DMS53 (cell line): ENCODE data around the gene SPINK2.
A peak's percentile ranks its signal among the peaks of the same experiment; 100 is the strongest.

Experiments used
- DNase-seq: peaks from one replicate; lab custom pipeline; 2025; lab: John Stamatoyannopoulos, UW

SPINK2 gene, protein sequence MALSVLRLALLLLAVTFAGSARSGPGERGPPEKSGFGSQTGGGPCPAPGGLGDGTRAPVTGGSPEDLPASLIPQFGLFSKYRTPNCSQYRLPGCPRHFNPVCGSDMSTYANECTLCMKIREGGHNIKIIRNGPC

DNA sequence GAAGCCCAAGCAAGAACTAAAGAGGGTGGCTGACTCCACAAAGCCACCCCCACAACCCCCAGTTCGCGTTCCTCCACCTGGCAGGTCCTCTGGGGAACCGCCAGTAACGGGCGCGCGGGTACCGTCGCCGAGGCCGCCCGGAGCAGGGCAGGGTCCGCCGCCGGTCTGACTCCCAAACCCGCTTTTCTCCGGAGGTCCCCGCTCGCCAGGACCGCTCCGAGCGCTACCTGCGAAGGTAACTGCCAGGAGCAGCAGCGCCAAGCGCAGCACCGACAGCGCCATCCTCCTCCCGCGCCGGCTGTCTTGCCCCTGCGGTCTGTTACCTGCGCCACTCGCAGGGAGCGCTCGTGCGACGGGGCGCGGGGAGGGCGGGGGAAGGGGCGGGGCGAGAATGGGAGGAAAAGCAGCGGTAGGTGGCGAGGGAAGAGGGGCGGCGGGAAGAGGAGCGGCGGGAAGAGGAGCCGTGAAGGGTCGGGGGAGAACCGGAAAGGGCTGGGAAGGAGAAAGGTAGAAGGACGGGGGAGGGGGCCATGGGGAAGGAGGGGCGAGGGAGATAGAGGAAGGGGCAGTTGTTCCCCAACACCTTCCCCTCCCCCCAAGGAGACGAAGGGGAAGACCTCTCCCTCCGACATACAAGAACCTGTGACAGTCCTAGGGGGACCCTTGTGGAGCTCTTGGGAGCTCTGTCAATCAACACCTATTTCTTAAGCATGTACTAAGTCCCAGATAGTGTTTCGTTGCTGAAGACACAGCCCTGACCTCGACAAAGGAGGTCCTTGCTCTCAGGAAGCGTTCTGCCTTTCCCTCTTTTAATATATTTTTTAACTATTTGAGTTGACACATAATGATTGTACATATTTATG is at the start of gene SPINK2:
SPINK2 (minus strand) TSS at position 321 of the 863 bp plus-strand sequence; CDS start at position 282, 39 bp downstream.
- peak; percentile 84 for DNase-seq

DNA sequence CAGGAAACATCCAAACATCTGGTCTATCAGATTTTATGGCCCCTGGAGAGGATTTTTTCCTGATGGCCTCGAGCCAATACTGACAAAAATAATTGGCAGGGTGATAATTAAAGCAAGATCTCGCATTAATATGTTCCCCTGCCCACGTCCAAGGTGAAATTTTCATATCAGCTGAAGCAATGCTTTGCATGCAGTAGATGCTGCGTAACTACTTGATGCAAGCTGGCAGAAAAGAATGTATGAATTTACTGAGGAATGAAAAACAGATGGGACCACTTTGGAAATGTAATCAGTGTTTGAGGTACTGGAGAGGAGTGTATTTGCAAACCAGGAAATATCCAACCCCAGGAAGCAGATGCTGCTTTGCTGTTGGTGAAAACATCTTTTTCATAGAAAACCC is 49.4 kb upstream of the SPINK2 start:
- DNase-seq, result no peak

GRCh38 chr4:56863441-56864139 is 42.1 kb upstream of the SPINK2 start:
- DNase-seq, result no peak

DNA sequence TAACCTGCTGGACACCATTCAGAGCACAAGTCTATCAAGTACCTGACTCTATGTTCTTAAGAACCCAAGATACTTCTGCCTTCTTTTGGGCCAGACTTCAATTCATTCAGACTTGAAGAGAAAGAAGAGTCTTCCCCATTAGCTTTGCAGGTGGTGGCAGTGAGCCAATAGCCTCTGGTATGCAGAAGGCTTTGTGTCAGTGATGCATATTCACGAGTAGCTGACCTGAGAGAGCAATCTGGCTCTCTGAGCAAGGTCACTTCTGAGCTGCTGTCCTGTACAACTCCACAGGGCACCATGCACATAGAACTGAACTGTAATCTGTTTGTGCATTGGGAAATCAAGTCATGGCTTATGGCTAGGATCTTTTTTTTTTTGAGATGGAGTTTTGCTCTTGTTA is 39.9 kb upstream of the SPINK2 start:
- peak; percentile 5 for DNase-seq

- no peak for DNase-seq
These were observed 39.3 kb upstream of the SPINK2 start for GRCh38 chr4:56860781-56861180.

DNA sequence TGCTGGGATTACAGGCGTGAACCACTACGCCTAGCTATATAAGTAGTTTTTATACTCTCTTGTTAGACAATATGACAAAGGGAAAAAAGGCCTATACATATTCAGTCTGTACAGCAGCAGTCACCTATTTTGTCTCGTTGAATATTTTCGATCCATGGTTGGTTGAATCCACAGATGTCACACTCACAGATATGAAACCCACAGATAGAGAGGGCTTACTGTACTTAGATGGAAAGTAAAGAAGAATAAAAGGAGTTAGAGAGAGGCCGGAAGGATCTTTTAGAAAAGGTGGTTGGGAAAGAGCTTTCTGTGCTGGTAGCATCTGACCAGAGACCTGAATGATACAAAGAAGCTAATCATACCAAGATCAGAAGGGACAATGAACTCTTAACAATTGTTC is 38.3 kb upstream of the SPINK2 start:
- DNase-seq, result no peak

GRCh38 chr4:56857601-56858309 is 36.3 kb upstream of the SPINK2 start:
- no peak for DNase-seq

- no peak for DNase-seq
These were observed 35.2 kb upstream of the SPINK2 start for GRCh38 chr4:56856656-56857055.

DNA sequence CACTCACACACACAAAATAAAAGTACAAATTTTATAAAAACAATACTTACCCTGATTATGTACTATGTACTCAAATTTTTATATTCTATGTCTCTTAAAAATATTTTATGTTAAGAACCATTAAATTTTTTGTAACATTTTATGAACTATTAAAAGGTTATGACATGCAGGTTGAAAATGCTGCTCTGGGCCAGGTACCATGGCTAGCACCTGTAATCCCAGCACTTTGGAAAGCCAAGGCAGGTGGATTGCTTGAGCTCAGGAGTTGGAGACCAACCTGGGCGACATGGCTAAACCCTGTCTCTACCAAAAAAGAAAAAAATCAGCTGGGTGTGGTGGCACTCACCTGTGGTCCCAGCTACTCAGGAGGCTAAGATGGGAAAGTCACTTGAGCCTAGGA is 29.4 kb upstream of the SPINK2 start:
- no peak for DNase-seq

- DNase-seq, result no peak
These were observed 23.5 kb upstream of the SPINK2 start for GRCh38 chr4:56844802-56845580.

- DNase-seq, result no peak
These were observed 22.0 kb upstream of the SPINK2 start for GRCh38 chr4:56843421-56843899.

- DNase-seq, result no peak
These were observed 19.1 kb upstream of the SPINK2 start for GRCh38 chr4:56840559-56840958.

DNA sequence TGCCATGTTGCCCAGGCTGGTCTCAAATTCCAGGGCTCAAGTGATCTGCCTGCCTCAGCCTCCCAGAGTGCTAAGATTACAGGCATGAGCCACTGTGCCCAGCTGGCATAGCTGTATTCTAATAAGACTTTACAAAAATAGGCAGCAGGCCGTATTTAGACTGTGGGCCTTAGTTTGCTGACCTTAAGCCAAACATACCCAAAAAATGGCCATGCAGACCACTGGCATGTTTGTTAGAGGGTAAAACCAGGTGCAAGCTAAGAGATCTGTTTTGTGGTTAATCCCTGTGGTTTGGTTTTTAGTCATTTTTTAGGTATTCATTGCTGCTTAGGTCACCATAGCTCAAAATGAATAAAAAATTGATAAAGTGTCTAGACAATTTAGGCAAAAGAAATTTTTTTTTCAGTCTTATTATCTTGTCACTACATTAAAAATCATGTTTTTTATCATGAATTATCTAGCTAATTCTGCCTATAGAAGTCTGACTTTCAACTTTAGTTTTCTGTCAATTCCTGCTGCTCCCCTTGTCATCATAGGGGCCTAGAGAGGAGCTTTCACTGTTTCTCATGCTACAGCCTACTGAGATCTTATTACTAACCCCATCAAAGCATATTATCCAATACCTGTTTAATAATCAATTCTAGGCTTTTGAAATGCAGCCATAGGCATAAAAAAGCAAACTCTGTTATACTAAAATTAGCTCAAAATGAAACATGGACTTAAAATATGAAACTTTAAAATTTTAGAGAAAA is 7.5 kb upstream of the SPINK2 start:
- DNase-seq, result no peak

- DNase-seq, result no peak
These were observed 2.6 kb upstream of the SPINK2 start for GRCh38 chr4:56823933-56824600.

GRCh38 chr4:56818797-56819196 is 2.7 kb downstream of the SPINK2 start:
- DNase-seq, result no peak

- no peak for DNase-seq
These were observed 3.5 kb downstream of the SPINK2 start for GRCh38 chr4:56817840-56818491.

DNA sequence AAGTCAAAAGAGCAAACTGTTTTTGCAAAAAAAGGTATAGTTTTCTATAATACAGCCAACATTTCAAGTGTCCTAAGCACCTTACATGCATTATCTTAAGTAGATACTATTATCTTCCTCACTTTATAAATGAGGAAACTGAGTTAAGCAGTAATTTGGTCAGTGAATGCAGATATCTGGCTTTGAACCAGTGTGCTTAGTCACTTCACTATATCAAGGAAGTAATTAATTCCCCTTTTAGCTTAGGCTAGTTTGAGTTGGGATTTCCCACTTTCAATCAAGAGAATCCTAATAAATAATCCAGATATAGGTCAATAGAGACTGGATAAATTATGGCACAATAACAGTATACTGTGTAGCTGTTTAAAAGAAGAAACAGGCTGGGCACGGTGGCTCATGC is 14.8 kb downstream of the SPINK2 start:
- DNase-seq, result no peak

DNA sequence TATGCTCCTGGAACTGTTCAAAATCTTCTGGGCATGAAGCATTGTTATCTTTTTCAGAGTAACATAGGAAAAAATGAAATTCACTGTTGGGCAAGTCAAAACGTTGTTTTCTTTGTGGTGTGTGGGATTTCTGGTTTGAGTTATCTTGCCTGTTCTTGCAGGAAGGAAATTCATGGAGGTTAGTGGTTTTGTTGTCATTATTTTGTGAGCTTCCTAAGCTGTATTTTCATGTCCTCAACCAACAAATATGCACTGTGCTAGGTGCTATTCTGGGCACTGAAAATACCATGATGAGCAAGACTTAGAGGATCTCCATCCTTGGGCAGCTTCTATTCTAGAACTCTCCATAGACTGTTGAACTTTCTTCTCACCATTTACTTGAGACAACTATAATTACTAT is 16.9 kb downstream of the SPINK2 start:
- DNase-seq, result no peak

GRCh38 chr4:56803471-56803870 is 18.0 kb downstream of the SPINK2 start:
- DNase-seq, result no peak
